Measurements from ENCODE around the gene TMEM39A.

- TF ChIP-seq CREB1 (IDR thresholded peaks at IDR 0.05; ENCODE audit: low read depth) (no peak), FOXM1 (IDR thresholded peaks at IDR 0.05; ENCODE audit: borderline replicate concordance, low read depth) (no peak), ZBTB7A (IDR thresholded peaks at IDR 0.05; ENCODE audit: low read depth) (no peak), RAD21 (IDR thresholded peaks at IDR 0.05; ENCODE audit: low read depth) (no peak), NFIC (IDR thresholded peaks at IDR 0.05) (no peak), YY1 (IDR thresholded peaks at IDR 0.05; ENCODE audit: low read depth) (no peak), TAF1 (IDR thresholded peaks at IDR 0.05; ENCODE audit: low read depth) (no peak), TEAD4 (IDR thresholded peaks at IDR 0.05) (no peak), EP300 (IDR thresholded peaks at IDR 0.05; ENCODE audit: borderline replicate concordance) (no peak), USF1 (IDR thresholded peaks at IDR 0.05) (no peak), CEBPB (IDR thresholded peaks at IDR 0.05) (no peak), REST (IDR thresholded peaks at IDR 0.05; ENCODE audit: low read depth) (no peak), TCF12 (IDR thresholded peaks at IDR 0.05; ENCODE audit: low read depth) (no peak)
- TF ChIP-seq, protein P1, sequence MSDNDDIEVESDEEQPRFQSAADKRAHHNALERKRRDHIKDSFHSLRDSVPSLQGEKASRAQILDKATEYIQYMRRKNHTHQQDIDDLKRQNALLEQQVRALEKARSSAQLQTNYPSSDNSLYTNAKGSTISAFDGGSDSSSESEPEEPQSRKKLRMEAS (IDR thresholded peaks at IDR 0.05) = no peak
Measured at GRCh38 chr3:119444590-119444989, 18.8 kb downstream of the TMEM39A start.
